GM15510 (cell line): Measurements from ENCODE around the gene CYREN.

ENCODE experiments used
- POLR2A ChIP-seq: IDR thresholded peaks from 3 replicates; pipeline ENCODE4 v1.6.1; 2011; ENCODE audit warnings: borderline replicate concordance; ENCODE audit not compliant: insufficient read length; ENCODE audit errors: extremely low read depth

Gene CYREN

GRCh38 chr7:135158874-135159273 lies 11.6 kb downstream of the CYREN start:
- TF ChIP-seq POLR2A: no peak

GRCh38 chr7:135158141-135158655 lies 12.3 kb downstream of the CYREN start:
- TF ChIP-seq POLR2A: no peak

DNA sequence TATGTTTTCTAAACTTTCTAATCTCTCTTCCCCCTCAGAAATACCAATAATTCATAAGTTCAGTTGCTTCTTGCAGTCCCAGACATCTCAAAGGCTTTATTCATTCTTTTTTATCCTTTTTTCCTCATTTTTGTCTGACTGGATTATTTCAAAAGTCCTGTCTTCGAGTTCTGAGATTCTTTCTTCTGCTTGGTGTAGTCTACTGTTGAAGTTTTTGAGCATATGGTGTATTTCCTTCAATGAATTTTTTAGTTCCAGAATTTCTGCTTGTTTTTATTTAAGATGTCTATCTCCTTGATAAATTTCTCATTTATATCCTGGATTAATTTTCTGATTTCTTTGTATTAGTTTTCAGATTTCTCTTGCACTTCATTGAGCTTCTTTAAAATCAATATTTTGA lies 14.2 kb downstream of the CYREN start:
- no peak for TF ChIP-seq POLR2A

DNA sequence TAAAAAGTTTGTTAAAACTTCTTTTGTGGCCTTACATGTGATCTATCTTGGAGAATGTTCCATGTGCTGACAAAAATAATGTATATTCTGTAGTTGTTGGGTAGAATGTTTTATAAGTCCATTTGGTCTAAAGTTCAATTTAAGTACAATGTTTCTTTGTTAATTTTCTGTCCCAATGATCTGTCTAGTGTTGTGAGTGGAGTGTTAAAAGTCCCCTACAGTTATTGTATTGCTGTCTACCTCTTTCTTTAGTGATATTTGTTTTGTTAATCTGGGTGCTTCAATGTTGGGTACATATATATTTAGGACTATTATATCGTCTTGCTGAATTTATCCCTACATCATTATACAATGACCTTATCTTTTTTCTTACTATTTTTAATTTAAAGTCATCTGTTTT lies 15.8 kb downstream of the CYREN start:
- TF ChIP-seq POLR2A: no peak

DNA sequence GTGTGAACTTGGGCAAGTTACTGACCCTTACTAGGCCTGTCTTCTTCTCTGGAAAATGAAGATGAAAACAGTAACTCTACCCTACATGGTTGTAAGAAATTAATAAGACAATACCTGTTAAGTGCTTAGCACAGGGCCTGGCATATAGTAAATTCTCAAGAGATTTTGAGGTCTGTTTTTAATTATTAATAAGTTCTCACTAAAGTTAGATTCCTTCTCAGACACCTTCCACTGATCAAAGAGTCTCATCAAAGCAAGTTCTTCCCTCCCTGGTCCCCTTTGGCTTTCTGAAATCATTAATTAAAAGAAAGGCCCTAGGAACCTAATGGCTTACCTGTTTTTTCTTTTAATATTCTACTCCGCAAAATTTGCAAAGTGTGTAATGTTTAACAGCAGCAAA lies 18.1 kb downstream of the CYREN start:
- no peak for TF ChIP-seq POLR2A

DNA sequence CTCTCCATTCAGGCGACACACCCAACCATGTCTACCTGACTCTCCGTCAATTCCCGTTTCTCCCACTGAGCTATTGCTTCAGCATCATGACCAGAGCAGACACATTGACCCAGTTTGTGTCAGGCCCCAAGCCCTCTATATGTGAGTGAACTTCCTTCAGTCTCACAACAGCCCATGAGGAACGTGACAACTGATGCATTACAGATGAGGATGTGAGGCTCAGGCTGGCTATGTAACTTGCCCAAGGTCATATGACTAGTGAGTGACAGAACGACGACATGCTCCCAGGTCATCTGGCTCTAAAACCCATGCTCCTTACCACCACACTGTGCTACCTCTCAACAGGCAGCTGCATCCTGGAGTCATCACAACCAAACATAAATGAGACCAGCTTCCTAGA lies 19.0 kb downstream of the CYREN start:
- no peak for TF ChIP-seq POLR2A

- TF ChIP-seq POLR2A: no peak
Measured at GRCh38 chr7:135151132-135151531, 19.4 kb downstream of the CYREN start.

- no peak for TF ChIP-seq POLR2A
Measured at GRCh38 chr7:135150072-135150782, 20.3 kb downstream of the CYREN start.

- peak; percentile 54 for TF ChIP-seq POLR2A
Measured at GRCh38 chr7:135147899-135148721, 22.4 kb downstream of the CYREN start, which contains the start of gene TMEM140. Gene TMEM140, plus strand, starts transcription at chr7:135148072. Its CDS starts 16,370 bp downstream, at chr7:135164442.

- no peak for TF ChIP-seq POLR2A
Measured at GRCh38 chr7:135147341-135147898, 23.1 kb downstream of the CYREN start.

- no peak for TF ChIP-seq POLR2A
Measured at GRCh38 chr7:135143885-135144668, 26.4 kb downstream of the CYREN start.

DNA sequence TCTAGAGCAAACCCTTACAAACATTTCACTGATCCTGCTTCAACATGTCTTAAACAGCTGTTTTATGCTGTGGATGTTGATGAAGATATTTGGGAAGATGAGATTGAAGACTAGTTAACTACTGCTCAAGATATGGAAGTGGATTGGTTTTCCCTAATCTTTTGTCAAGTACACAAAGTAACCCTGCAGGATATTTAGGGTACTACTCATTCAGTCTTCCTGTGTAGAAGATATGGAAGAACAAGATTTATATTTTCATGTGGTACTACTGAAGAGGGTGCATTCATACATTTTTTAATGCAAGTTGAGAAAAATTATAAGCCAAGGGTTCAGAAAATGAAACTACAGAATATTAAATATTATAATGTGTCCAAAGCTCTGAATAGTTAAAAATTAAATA lies 40.9 kb downstream of the CYREN start:
- no peak for TF ChIP-seq POLR2A

DNA sequence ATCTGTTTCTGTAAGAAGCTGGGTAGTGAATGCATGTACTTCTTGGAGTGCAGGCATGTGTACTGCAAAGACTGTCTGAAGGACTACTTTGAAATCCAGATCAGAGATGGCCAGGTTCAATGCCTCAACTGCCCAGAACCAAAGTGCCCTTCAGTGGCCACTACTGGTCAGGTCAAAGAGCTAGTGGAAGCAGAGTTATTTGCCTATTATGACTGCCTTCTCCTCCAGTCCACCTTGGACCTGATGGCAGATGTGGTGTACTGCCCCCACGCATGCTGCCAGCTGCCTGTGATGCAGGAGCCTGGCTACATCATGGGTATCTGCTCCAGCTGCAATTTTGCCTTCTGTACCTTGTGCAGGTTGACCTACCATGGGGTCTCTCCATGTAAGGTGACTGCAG lies 41.6 kb downstream of the CYREN start:
- TF ChIP-seq POLR2A: no peak

DNA sequence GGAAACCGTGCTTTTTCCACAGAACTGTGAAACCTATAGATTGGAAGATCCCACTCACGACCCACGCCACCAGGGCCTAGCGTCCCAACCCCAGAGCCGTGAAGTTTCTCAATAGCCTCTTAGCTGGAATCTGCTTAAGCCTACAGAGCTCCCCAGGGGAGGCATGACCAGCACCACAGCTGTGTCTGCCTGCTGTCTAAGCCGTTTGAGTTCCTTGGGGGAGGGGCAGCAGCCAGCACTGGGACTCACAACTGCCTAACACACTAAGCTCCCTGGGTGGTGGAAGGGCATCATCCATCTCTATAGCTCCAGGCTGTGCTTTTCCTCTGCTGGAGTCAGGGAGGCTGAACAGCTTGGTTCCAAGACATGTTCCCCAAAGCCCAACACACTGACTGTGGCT lies 48.6 kb downstream of the CYREN start:
- no peak for TF ChIP-seq POLR2A
